Measurements from ENCODE around the gene LEP.

Gene LEP

GRCh38 chr7:128214463-128214862, 26.6 kb upstream of the LEP start:
- Histone ChIP-seq H3K27ac (ENCODE audit: low read depth, low read length) (no peak overlapping the region), H3K4me3 (ENCODE audit: low read length) (no peak overlapping the region), H2BK5ac (ENCODE audit: low read length) (no peak overlapping the region), H3K23ac (ENCODE audit: low read length) (no peak overlapping the region), H3K27me3 (ENCODE audit: insufficient read depth, low read length, poor library complexity) (no peaks in the 10 kb centered on the region), H3K18ac (ENCODE audit: low read length) (no peak overlapping the region), H3K79me1 (ENCODE audit: low read length) (no peaks in the 10 kb centered on the region), H3K36me3 (ENCODE audit: control insufficient read depth, insufficient read depth, low read length) (no peaks in the 10 kb centered on the region), H3K9ac (ENCODE audit: low read length) (no peak overlapping the region), H3K79me2 (ENCODE audit: control insufficient read depth, insufficient read depth, low read length) (no peaks in the 10 kb centered on the region), H2BK120ac (ENCODE audit: low read depth, low read length) (no peak overlapping the region), H4K5ac (ENCODE audit: low read length) (no peak overlapping the region), H3K56ac (ENCODE audit: low read length) (no peak overlapping the region), H3K4ac (ENCODE audit: low read depth, low read length) (no peak overlapping the region), H3K4me1 (ENCODE audit: control insufficient read depth, low read depth, low read length) (no peaks in the 10 kb centered on the region), H3K4me2 (ENCODE audit: low read length) (no peak overlapping the region), H2AK5ac (ENCODE audit: low read length) (no peak overlapping the region), H4K8ac (ENCODE audit: low read depth, low read length) (no peak overlapping the region), H2BK15ac (replicated peaks; ENCODE audit: low read depth) (no peak overlapping the region)
- DNase-seq: no peak
- WGBS (ENCODE audit: extremely low coverage, insufficient coverage, low lambda C conversion rate): no CpG with 5 or more reads among the region's 1 CpG

GRCh38 chr7:128215281-128215680, 25.8 kb upstream of the LEP start:
- H3K27ac ChIP-seq (ENCODE audit: low read depth, low read length): no peak overlapping the region
- no CpG with 5 or more reads among the region's 3 CpGs for WGBS (ENCODE audit: extremely low coverage, insufficient coverage, low lambda C conversion rate)
- no peak overlapping the region for H2BK15ac ChIP-seq (replicated peaks; ENCODE audit: low read depth)
- H2BK5ac ChIP-seq (ENCODE audit: low read length): no peak overlapping the region
- H3K4me2 ChIP-seq (ENCODE audit: low read length): no peak overlapping the region
- no peak overlapping the region for H3K4ac ChIP-seq (ENCODE audit: low read depth, low read length)
- no peak overlapping the region for H2AK5ac ChIP-seq (ENCODE audit: low read length)
- H2BK120ac ChIP-seq (ENCODE audit: low read depth, low read length): no peak overlapping the region
- H3K27me3 ChIP-seq (ENCODE audit: insufficient read depth, low read length, poor library complexity): no peaks in the 10 kb centered on the region
- H3K9ac ChIP-seq (ENCODE audit: low read length): no peak overlapping the region
- peak overlapping the region; percentile 11 for H3K23ac ChIP-seq (ENCODE audit: low read length)
- no peaks in the 10 kb centered on the region for H3K36me3 ChIP-seq (ENCODE audit: control insufficient read depth, insufficient read depth, low read length)
- no peak for DNase-seq
- H4K8ac ChIP-seq (ENCODE audit: low read depth, low read length): no peak overlapping the region
- no peak overlapping the region for H3K18ac ChIP-seq (ENCODE audit: low read length)
- no peak overlapping the region for H3K4me3 ChIP-seq (ENCODE audit: low read length)
- H3K79me1 ChIP-seq (ENCODE audit: low read length): no peaks in the 10 kb centered on the region
- H3K56ac ChIP-seq (ENCODE audit: low read length): no peak overlapping the region
- H3K4me1 ChIP-seq (ENCODE audit: control insufficient read depth, low read depth, low read length): no peaks in the 10 kb centered on the region
- no peaks in the 10 kb centered on the region for H3K79me2 ChIP-seq (ENCODE audit: control insufficient read depth, insufficient read depth, low read length)
- H4K5ac ChIP-seq (ENCODE audit: low read length): no peak overlapping the region

GRCh38 chr7:128215739-128216138, 25.3 kb upstream of the LEP start:
- Histone ChIP-seq H3K18ac (ENCODE audit: low read length) (no peak overlapping the region), H3K79me1 (ENCODE audit: low read length) (no peaks in the 10 kb centered on the region), H3K27me3 (ENCODE audit: insufficient read depth, low read length, poor library complexity) (no peaks in the 10 kb centered on the region), H3K23ac (ENCODE audit: low read length) (peak overlapping the region; percentile 11), H3K27ac (ENCODE audit: low read depth, low read length) (no peak overlapping the region), H3K4ac (ENCODE audit: low read depth, low read length) (no peak overlapping the region), H3K4me2 (ENCODE audit: low read length) (no peak overlapping the region), H3K9ac (ENCODE audit: low read length) (no peak overlapping the region), H2AK5ac (ENCODE audit: low read length) (no peak overlapping the region), H3K79me2 (ENCODE audit: control insufficient read depth, insufficient read depth, low read length) (no peaks in the 10 kb centered on the region), H4K8ac (ENCODE audit: low read depth, low read length) (no peak overlapping the region), H2BK120ac (ENCODE audit: low read depth, low read length) (no peak overlapping the region), H3K56ac (ENCODE audit: low read length) (no peak overlapping the region), H3K4me3 (ENCODE audit: low read length) (no peak overlapping the region), H3K4me1 (ENCODE audit: control insufficient read depth, low read depth, low read length) (no peaks in the 10 kb centered on the region), H2BK5ac (ENCODE audit: low read length) (no peak overlapping the region), H3K36me3 (ENCODE audit: control insufficient read depth, insufficient read depth, low read length) (no peaks in the 10 kb centered on the region), H2BK15ac (replicated peaks; ENCODE audit: low read depth) (no peak overlapping the region), H4K5ac (ENCODE audit: low read length) (no peak overlapping the region)
- DNase-seq: no peak
- no CpG with 5 or more reads among the region's 1 CpG for WGBS (ENCODE audit: extremely low coverage, insufficient coverage, low lambda C conversion rate)

- no peaks in the 10 kb centered on the region for H3K79me1 ChIP-seq (ENCODE audit: low read length)
- no CpG with 5 or more reads among the region's 12 CpGs for WGBS (ENCODE audit: extremely low coverage, insufficient coverage, low lambda C conversion rate)
- H4K8ac ChIP-seq (ENCODE audit: low read depth, low read length): no peak overlapping the region
- no peaks in the 10 kb centered on the region for H3K36me3 ChIP-seq (ENCODE audit: control insufficient read depth, insufficient read depth, low read length)
- H3K56ac ChIP-seq (ENCODE audit: low read length): no peak overlapping the region
- H3K79me2 ChIP-seq (ENCODE audit: control insufficient read depth, insufficient read depth, low read length): no peaks in the 10 kb centered on the region
- no peak overlapping the region for H3K9ac ChIP-seq (ENCODE audit: low read length)
- no peak overlapping the region for H3K18ac ChIP-seq (ENCODE audit: low read length)
- no peak overlapping the region for H3K4me3 ChIP-seq (ENCODE audit: low read length)
- no peaks in the 10 kb centered on the region for H3K27me3 ChIP-seq (ENCODE audit: insufficient read depth, low read length, poor library complexity)
- H2BK5ac ChIP-seq (ENCODE audit: low read length): no peak overlapping the region
- H2BK120ac ChIP-seq (ENCODE audit: low read depth, low read length): no peak overlapping the region
- peak; percentile 55 for DNase-seq
- H3K4me1 ChIP-seq (ENCODE audit: control insufficient read depth, low read depth, low read length): peaks cover 2% of the 10 kb centered on the region
- no peak overlapping the region for H3K4me2 ChIP-seq (ENCODE audit: low read length)
- H3K4ac ChIP-seq (ENCODE audit: low read depth, low read length): no peak overlapping the region
- no peak overlapping the region for H3K27ac ChIP-seq (ENCODE audit: low read depth, low read length)
- H2AK5ac ChIP-seq (ENCODE audit: low read length): no peak overlapping the region
- no peak overlapping the region for H4K5ac ChIP-seq (ENCODE audit: low read length)
- H2BK15ac ChIP-seq (replicated peaks; ENCODE audit: low read depth): no peak overlapping the region
- H3K23ac ChIP-seq (ENCODE audit: low read length): no peak overlapping the region
Observed at GRCh38 chr7:128217030-128217805, 23.9 kb upstream of the LEP start.

GRCh38 chr7:128217967-128218652, 23.0 kb upstream of the LEP start:
- no peak overlapping the region for H3K9ac ChIP-seq (ENCODE audit: low read length)
- no peak overlapping the region for H3K4me2 ChIP-seq (ENCODE audit: low read length)
- no peak overlapping the region for H3K18ac ChIP-seq (ENCODE audit: low read length)
- no peak overlapping the region for H3K27ac ChIP-seq (ENCODE audit: low read depth, low read length)
- H3K23ac ChIP-seq (ENCODE audit: low read length): no peak overlapping the region
- H2BK15ac ChIP-seq (replicated peaks; ENCODE audit: low read depth): no peak overlapping the region
- no peak overlapping the region for H3K4ac ChIP-seq (ENCODE audit: low read depth, low read length)
- H3K4me1 ChIP-seq (ENCODE audit: control insufficient read depth, low read depth, low read length): peaks cover 2% of the 10 kb centered on the region
- DNase-seq: no peak
- no peak overlapping the region for H3K4me3 ChIP-seq (ENCODE audit: low read length)
- no peak overlapping the region for H2BK120ac ChIP-seq (ENCODE audit: low read depth, low read length)
- H3K27me3 ChIP-seq (ENCODE audit: insufficient read depth, low read length, poor library complexity): no peaks in the 10 kb centered on the region
- no CpG with 5 or more reads among the region's 9 CpGs for WGBS (ENCODE audit: extremely low coverage, insufficient coverage, low lambda C conversion rate)
- no peaks in the 10 kb centered on the region for H3K36me3 ChIP-seq (ENCODE audit: control insufficient read depth, insufficient read depth, low read length)
- no peaks in the 10 kb centered on the region for H3K79me1 ChIP-seq (ENCODE audit: low read length)
- no peak overlapping the region for H4K5ac ChIP-seq (ENCODE audit: low read length)
- no peak overlapping the region for H2BK5ac ChIP-seq (ENCODE audit: low read length)
- H2AK5ac ChIP-seq (ENCODE audit: low read length): no peak overlapping the region
- H4K8ac ChIP-seq (ENCODE audit: low read depth, low read length): no peak overlapping the region
- no peaks in the 10 kb centered on the region for H3K79me2 ChIP-seq (ENCODE audit: control insufficient read depth, insufficient read depth, low read length)
- H3K56ac ChIP-seq (ENCODE audit: low read length): no peak overlapping the region
